Heart left ventricle (tissue), 13 donors: ENCODE data around the gene NELFB.

ENCODE experiments used
- CTCF ChIP-seq, 12 donors: fragments of 200-600 bp; sonication (generic) in 4 of 12; IDR thresholded peaks; one replicate each; pipeline versions ENCODE4 v1.5.0 to v1.8.0; 2018 to 2022; ENCODE audit warnings: antibody characterized with exemption in 12 of 12, mild to moderate bottlenecking in 5 of 12
- POLR2A ChIP-seq, 2 donors: fragments of 450-650 bp; IDR thresholded peaks; one replicate each; pipeline ENCODE4 v1.6.1; 2017; ENCODE audit warnings: antibody characterized with exemption in 2 of 2, mild to moderate bottlenecking in 2 of 2, moderate library complexity in 2 of 2
- donor health status: ischemic (EF 13 %, LVEDD 7.1; RV severe dilation, severe dysfunction).
- donor health status: DM: no; HTN: yes; CAD: no.
- donor health status: DM: no; HTN: no; CAD: no.
- donor health status: ischemic (EF 25% LVEDD 6.9; RV normal size, moderate dysfunction).
- donor health status: ischemic (EF 25% LVEDD 5.7; RV mildly dilated, moderate dysfunction).
- donor health status: ischemic (EF 35%, LVEDD 5.7; RV mildly dilated, moderate dysfunction).
- donor health status: nonischemic (EF 11% LVEDD 7.7; RV severe dilation, severe dysfunction).
- donor health status: DM: yes; HTN: yes; CAD: no.
- donor health status: PGD.
- donor health status: ischemic (EF 29% LVEDD 5.4; RV normal size, mild dysfunction).
- donor health status: nonischemic (EF 23%, LVEDD 6.1; RV moderate dilation, normal function).

- no peak for TF ChIP-seq CTCF (IDR thresholded peaks at IDR 0.05)
- TF ChIP-seq POLR2A (IDR thresholded peaks at IDR 0.05), result no peak
Measured at GRCh38 chr9:137313956-137314560, 58.9 kb downstream of the NELFB start.
